Glutamatergic neuron (in vitro differentiated cells): ENCODE data around the gene MMP24OS. TPM values are rescaled to one million over a fixed set of nuclear protein-coding genes. Genes with fewer than 3 reads are reported as not detected.
A peak's percentile ranks its signal among the peaks of the same experiment; 100 is the strongest.

Experiments
- DNase-seq: peaks from one replicate; pipeline ENCODE4 v3.0.0; 2022
- H3K27ac Mint-ChIP-seq: one replicate; pipeline ENCODE4 v1.8.0; 2020; ENCODE audit warnings: mild to moderate bottlenecking, mixed read lengths, inconsistent platforms; ENCODE audit not compliant: unreplicated experiment
- H3K27me3 Mint-ChIP-seq: one replicate; pipeline ENCODE4 v1.8.0; 2020; ENCODE audit warnings: mild to moderate bottlenecking, moderate library complexity, mixed read lengths, inconsistent platforms; ENCODE audit not compliant: unreplicated experiment
- H3K36me3 Mint-ChIP-seq: one replicate; pipeline ENCODE4 v1.8.0; 2020; ENCODE audit warnings: mild to moderate bottlenecking, mixed read lengths, inconsistent platforms; ENCODE audit not compliant: unreplicated experiment
- H3K4me1 Mint-ChIP-seq: one replicate; pipeline ENCODE4 v1.8.0; 2020; ENCODE audit warnings: mild to moderate bottlenecking, low read depth, mixed read lengths, inconsistent platforms; ENCODE audit not compliant: unreplicated experiment
- H3K4me3 Mint-ChIP-seq: one replicate; pipeline ENCODE4 v1.8.0; 2020; ENCODE audit warnings: mild to moderate bottlenecking, mixed read lengths, inconsistent platforms; ENCODE audit not compliant: unreplicated experiment
- H3K9me3 Mint-ChIP-seq: one replicate; pipeline ENCODE4 v1.8.0; 2020; ENCODE audit warnings: mild to moderate bottlenecking, moderate library complexity, mixed read lengths, inconsistent platforms; ENCODE audit not compliant: unreplicated experiment
- total RNA-seq: library from RNA; stranded (reverse); fragmentation: NEBNext Ultra II Directional; extraction: Animal tissue kit (Norgen Biotek cat#: 25700); gene quantifications from one replicate; pipeline ENCODE4 v1.2.1, GENCODE V29; 2021; ENCODE audit not compliant: unreplicated experiment
- TF ChIP-seq, protein P1 (sequence below): fragments of 200-600 bp; sonication (generic); IDR thresholded peaks from one replicate; pipeline ENCODE4 v1.5.0; 2021; ENCODE audit not compliant: partially characterized antibody, unreplicated experiment

Gene MMP24OS
- total RNA-seq, 1 donor from 2014 or later: 99.0 TPM

DNA sequence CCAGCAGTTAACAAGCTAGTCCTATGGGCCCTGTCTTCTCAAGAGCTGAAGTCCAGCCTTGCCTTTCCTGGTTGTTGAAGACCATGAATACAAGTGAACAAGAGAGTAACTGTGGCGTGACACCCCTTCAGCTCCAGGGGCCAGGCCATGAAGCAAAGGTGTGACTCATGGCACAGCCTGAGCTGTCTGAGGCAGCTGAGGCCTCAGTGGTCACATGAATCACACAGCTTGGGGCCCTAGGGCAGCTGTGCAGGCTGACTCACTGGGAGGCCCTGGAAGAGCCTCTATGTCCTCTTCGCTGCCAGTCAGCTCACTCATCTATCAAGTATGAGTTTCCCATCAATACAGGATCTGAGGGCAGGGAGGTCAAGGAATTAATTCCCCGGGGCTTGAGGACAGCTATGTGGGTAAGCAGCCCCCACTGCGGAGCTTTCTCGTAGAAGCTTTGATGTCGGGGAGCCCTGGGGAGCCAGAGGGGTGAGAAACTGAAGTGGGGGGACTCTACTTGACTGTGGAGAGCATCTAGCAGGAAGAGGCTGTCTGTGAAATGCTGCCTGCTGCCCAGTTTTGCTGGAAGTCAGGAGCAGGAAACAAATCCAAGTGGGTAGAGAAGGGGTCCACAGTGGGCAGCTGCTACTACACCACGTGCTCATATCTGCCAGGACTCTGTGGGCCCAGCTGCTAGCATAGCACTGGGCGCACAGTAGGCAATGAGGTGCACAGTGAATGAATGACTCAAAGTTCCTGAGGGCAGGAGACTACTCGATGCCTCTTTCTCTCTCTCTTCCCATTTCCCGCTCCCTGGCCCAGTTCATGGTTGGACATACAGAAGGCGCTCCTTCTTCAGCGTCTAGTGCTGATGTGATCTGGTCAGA lies 28.0 kb upstream of the MMP24OS start:
- no peak overlapping the region for H3K4me3 Mint-ChIP-seq
- H3K27ac Mint-ChIP-seq: no peak overlapping the region
- DNase-seq: no peak
- H3K27me3 Mint-ChIP-seq: peaks cover 2% of the 10 kb centered on the region
- peaks cover 3% of the 10 kb centered on the region for H3K4me1 Mint-ChIP-seq
- TF ChIP-seq, protein P1, sequence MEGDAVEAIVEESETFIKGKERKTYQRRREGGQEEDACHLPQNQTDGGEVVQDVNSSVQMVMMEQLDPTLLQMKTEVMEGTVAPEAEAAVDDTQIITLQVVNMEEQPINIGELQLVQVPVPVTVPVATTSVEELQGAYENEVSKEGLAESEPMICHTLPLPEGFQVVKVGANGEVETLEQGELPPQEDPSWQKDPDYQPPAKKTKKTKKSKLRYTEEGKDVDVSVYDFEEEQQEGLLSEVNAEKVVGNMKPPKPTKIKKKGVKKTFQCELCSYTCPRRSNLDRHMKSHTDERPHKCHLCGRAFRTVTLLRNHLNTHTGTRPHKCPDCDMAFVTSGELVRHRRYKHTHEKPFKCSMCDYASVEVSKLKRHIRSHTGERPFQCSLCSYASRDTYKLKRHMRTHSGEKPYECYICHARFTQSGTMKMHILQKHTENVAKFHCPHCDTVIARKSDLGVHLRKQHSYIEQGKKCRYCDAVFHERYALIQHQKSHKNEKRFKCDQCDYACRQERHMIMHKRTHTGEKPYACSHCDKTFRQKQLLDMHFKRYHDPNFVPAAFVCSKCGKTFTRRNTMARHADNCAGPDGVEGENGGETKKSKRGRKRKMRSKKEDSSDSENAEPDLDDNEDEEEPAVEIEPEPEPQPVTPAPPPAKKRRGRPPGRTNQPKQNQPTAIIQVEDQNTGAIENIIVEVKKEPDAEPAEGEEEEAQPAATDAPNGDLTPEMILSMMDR: no peak
- no peaks in the 10 kb centered on the region for H3K36me3 Mint-ChIP-seq
- H3K9me3 Mint-ChIP-seq: no peaks in the 10 kb centered on the region

DNA sequence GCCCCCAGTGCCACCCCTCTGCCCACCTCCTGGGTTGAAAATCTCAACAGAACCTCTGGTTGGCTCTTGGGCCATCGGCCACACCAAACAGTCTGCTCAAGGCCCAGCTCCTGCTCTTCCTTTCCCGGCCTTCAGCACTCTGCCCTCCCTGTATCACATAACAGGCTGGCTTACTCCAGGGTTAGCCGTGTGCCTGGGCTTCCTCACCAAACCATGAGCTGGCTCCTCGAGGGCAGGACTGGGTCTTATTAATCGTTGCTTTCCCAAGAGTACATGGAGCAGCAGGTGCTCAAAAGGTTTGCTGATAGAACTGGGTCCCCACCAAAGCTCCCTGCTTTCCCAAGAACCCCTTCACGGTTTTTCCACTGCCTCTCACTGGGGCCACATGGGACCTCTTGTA lies 27.0 kb upstream of the MMP24OS start:
- Mint-ChIP-seq H3K4me3 (no peak overlapping the region), H3K9me3 (no peaks in the 10 kb centered on the region), H3K27me3 (peaks cover 2% of the 10 kb centered on the region), H3K4me1 (peaks cover 6% of the 10 kb centered on the region), H3K27ac (no peak overlapping the region), H3K36me3 (no peaks in the 10 kb centered on the region)
- TF ChIP-seq, protein P1: no peak
- no peak for DNase-seq

DNA sequence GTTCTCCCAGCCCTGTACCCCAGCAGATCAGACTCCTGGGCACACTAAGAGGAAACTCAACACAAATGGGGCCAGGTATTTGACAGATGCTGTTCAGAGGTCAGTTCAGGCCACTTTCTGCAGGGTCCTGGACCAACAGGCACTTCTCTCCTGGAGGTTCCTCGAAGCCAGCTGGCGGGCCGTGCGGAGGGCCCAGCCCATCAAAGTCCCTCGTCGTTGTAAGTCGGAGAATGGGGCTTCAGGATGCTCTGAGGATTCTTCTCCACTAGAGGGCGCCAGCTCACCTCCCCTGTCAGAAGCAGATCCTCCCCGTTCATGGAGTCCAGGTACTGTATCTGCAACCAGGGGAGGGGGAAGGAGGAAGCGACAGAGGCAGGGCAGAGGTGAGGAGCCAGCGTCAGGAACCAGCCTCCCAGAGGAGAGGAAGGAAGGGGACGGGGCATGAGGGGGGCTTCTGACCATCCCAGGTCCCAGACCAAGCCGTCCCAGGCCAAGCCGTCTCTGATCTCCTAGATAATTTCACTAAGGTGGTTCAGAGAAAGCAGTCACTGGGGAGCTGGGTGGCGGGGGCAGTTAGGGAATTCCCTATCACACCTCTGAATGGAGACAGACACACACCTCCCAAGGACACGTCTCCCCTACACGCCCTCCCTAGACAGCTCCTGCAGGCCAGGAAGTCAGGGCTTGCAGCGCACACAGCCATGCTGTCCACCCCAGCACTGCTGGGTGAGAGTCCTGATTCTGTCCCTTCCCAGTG lies 26.0 kb upstream of the MMP24OS start:
- no peaks in the 10 kb centered on the region for H3K36me3 Mint-ChIP-seq
- TF ChIP-seq, protein P1: peak; percentile 90
- H3K4me3 Mint-ChIP-seq: no peak overlapping the region
- H3K27me3 Mint-ChIP-seq: peaks cover 9% of the 10 kb centered on the region
- H3K9me3 Mint-ChIP-seq: peaks cover 3% of the 10 kb centered on the region
- peaks cover 11% of the 10 kb centered on the region for H3K4me1 Mint-ChIP-seq
- DNase-seq: peak; percentile 83
- no peak overlapping the region for H3K27ac Mint-ChIP-seq

DNA sequence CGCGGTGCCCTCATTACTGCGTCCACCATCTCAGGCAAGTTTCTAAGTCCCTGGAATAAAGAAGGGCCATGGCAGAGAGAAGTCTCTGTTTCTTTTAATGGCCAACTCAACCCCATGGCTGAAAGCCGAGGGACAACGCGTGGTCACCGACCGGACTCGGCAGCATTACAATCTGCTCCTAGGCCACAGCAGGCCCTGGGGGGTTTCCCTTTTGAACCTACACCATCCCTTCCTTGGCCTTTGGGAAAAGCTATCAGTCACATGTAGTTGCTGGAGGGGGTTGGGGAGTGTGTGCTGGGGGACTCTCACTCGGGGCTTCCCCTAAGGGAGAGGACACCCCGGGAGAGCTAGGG lies 25.4 kb upstream of the MMP24OS start:
- Mint-ChIP-seq H3K4me1 (peaks cover 15% of the 10 kb centered on the region), H3K27me3 (peaks cover 14% of the 10 kb centered on the region), H3K9me3 (peaks cover 3% of the 10 kb centered on the region), H3K27ac (no peak overlapping the region), H3K4me3 (no peak overlapping the region), H3K36me3 (no peaks in the 10 kb centered on the region)
- no peak for DNase-seq
- TF ChIP-seq, protein P1: no peak
